Muscle layer of colon (tissue), 2 donors: ENCODE measurements around the gene MED19.

ENCODE experiments used
- H3K27ac ChIP-seq: one replicate; pipeline ENCODE4 v1.7.0; 2013; ENCODE audit warnings: low read depth, mild to moderate bottlenecking, low read length, moderate library complexity
- H3K27me3 ChIP-seq, 2 donors: one replicate each; pipeline ENCODE4 v1.7.0; 2013; ENCODE audit warnings: low read length in 2 of 2, mild to moderate bottlenecking in 2 of 2; ENCODE audit not compliant: insufficient read depth in 2 of 2, control insufficient read depth in 1 of 2
- H3K36me3 ChIP-seq: one replicate; pipeline ENCODE4 v1.7.0; 2013; ENCODE audit warnings: mild to moderate bottlenecking, low read length; ENCODE audit not compliant: insufficient read depth
- H3K4me1 ChIP-seq: one replicate; pipeline ENCODE4 v1.7.0; 2013; ENCODE audit warnings: mild to moderate bottlenecking, low read length; ENCODE audit not compliant: insufficient read depth
- H3K4me3 ChIP-seq, 2 donors: one replicate each; pipeline ENCODE4 v1.7.0; 2013; ENCODE audit warnings: low read length in 2 of 2, low read depth in 1 of 2, mild to moderate bottlenecking in 1 of 2, moderate library complexity in 1 of 2
- H3K9ac ChIP-seq: one replicate; pipeline ENCODE4 v1.7.0; 2013; ENCODE audit warnings: low read length
- H3K9me3 ChIP-seq: one replicate; pipeline ENCODE4 v1.7.0; 2013; ENCODE audit warnings: mild to moderate bottlenecking, low read length
- donor health status: abdominal sarcoma.
- donor health status: Adenocarcinoma of cecum.

MED19 gene

GRCh38 chr11:57711414-57712255 is at the start of gene MED19:
Gene MED19, minus strand, starts transcription at chr11:57712215. Its CDS starts 36 bp downstream, at chr11:57712179.
- H3K9me3 ChIP-seq = no peaks in the 10 kb centered on the region
- peak within 1 kb of the TSS; percentile 88 for H3K27ac ChIP-seq
- H3K36me3 ChIP-seq = no peaks in the 10 kb centered on the region
- peaks cover 33% of the 10 kb centered on the region for H3K4me1 ChIP-seq
- H3K9ac ChIP-seq = peak within 1 kb of the TSS; percentile 91
- H3K4me3 ChIP-seq = peak within 1 kb of the TSS; percentile 95 to 99
- H3K27me3 ChIP-seq = no peaks in the 10 kb centered on the region

GRCh38 chr11:57758174-57758573 is 46.2 kb upstream of the MED19 start:
- H3K4me3 ChIP-seq = no peak overlapping the region
- no peaks in the 10 kb centered on the region for H3K9me3 ChIP-seq
- no peaks in the 10 kb centered on the region for H3K27me3 ChIP-seq
- H3K9ac ChIP-seq = no peak overlapping the region
- no peaks in the 10 kb centered on the region for H3K4me1 ChIP-seq
- H3K27ac ChIP-seq = no peak overlapping the region
- no peaks in the 10 kb centered on the region for H3K36me3 ChIP-seq

GRCh38 chr11:57752954-57753353 is 40.9 kb upstream of the MED19 start:
- Histone ChIP-seq H3K9me3 (no peaks in the 10 kb centered on the region), H3K9ac (no peak overlapping the region), H3K27me3 (no peaks in the 10 kb centered on the region), H3K36me3 (no peaks in the 10 kb centered on the region), H3K27ac (no peak overlapping the region), H3K4me3 (no peak overlapping the region), H3K4me1 (no peaks in the 10 kb centered on the region)

GRCh38 chr11:57751676-57752253 is 39.8 kb upstream of the MED19 start, which contains the start of gene BTBD18:
Gene BTBD18, minus strand, starts transcription at chr11:57751819. Its CDS starts 631 bp downstream, at chr11:57751188.
- H3K36me3 ChIP-seq = no peaks in the 10 kb centered on the region
- H3K4me1 ChIP-seq = no peaks in the 10 kb centered on the region
- no peaks in the 10 kb centered on the region for H3K27me3 ChIP-seq
- no peak within 1 kb of the TSS for H3K9ac ChIP-seq
- no peaks in the 10 kb centered on the region for H3K9me3 ChIP-seq
- no peak within 1 kb of the TSS for H3K4me3 ChIP-seq
- no peak within 1 kb of the TSS for H3K27ac ChIP-seq

- Histone ChIP-seq H3K36me3 (no peaks in the 10 kb centered on the region), H3K27ac (no peak overlapping the region)
These were observed 39.2 kb upstream of the MED19 start for GRCh38 chr11:57751176-57751575.

GRCh38 chr11:57746920-57747319 is 34.9 kb upstream of the MED19 start:
- Histone ChIP-seq H3K36me3 (peaks cover 36% of the 10 kb centered on the region), H3K9me3 (no peaks in the 10 kb centered on the region), H3K27me3 (no peaks in the 10 kb centered on the region), H3K4me1 (peaks cover 10% of the 10 kb centered on the region), H3K4me3 (no peak overlapping the region), H3K9ac (no peak overlapping the region), H3K27ac (no peak overlapping the region)

More at GRCh38 chr11:57751176-57751575, 39.2 kb upstream of the MED19 start:
- H3K9ac ChIP-seq = no peak overlapping the region
- no peaks in the 10 kb centered on the region for H3K4me1 ChIP-seq
- no peak overlapping the region for H3K4me3 ChIP-seq
- H3K27me3 ChIP-seq = no peaks in the 10 kb centered on the region
- H3K9me3 ChIP-seq = no peaks in the 10 kb centered on the region

- Histone ChIP-seq H3K27me3 (no peaks in the 10 kb centered on the region), H3K9me3 (no peaks in the 10 kb centered on the region), H3K27ac (no peak overlapping the region), H3K36me3 (peaks cover 36% of the 10 kb centered on the region), H3K4me1 (peaks cover 17% of the 10 kb centered on the region), H3K4me3 (no peak overlapping the region), H3K9ac (no peak overlapping the region)
These were observed 33.2 kb upstream of the MED19 start for GRCh38 chr11:57745206-57745605.

- H3K9me3 ChIP-seq = no peaks in the 10 kb centered on the region
- peaks cover 39% of the 10 kb centered on the region for H3K36me3 ChIP-seq
- no peak overlapping the region for H3K9ac ChIP-seq
- no peak overlapping the region for H3K4me3 ChIP-seq
- H3K27ac ChIP-seq = no peak overlapping the region
- H3K4me1 ChIP-seq = peaks cover 17% of the 10 kb centered on the region
- H3K27me3 ChIP-seq = no peaks in the 10 kb centered on the region
These were observed 32.3 kb upstream of the MED19 start for GRCh38 chr11:57744357-57744756.

- peaks cover 17% of the 10 kb centered on the region for H3K4me1 ChIP-seq
These were observed 30.1 kb upstream of the MED19 start for GRCh38 chr11:57742087-57742452.

GRCh38 chr11:57741132-57742086 is 29.4 kb upstream of the MED19 start, which contains the start of gene SELENOH:
Gene SELENOH, plus strand, starts transcription at chr11:57741491. Its CDS starts 105 bp downstream, at chr11:57741596.
- Histone ChIP-seq H3K4me3 (peak within 1 kb of the TSS; percentile 59 to 89), H3K9me3 (no peaks in the 10 kb centered on the region), H3K36me3 (peaks cover 60% of the 10 kb centered on the region), H3K4me1 (peaks cover 17% of the 10 kb centered on the region), H3K27ac (peak within 1 kb of the TSS; percentile 75), H3K9ac (peak within 1 kb of the TSS; percentile 97), H3K27me3 (no peaks in the 10 kb centered on the region)

More at GRCh38 chr11:57742087-57742452, 30.1 kb upstream of the MED19 start:
- peak overlapping the region; percentile 75 for H3K27ac ChIP-seq
- H3K9ac ChIP-seq = peak overlapping the region; percentile 97
- no peaks in the 10 kb centered on the region for H3K27me3 ChIP-seq
- peak overlapping the region; percentile 59 to 89 for H3K4me3 ChIP-seq
- peaks cover 60% of the 10 kb centered on the region for H3K36me3 ChIP-seq
- no peaks in the 10 kb centered on the region for H3K9me3 ChIP-seq
